OCI-LY3 (cell line): Measurements from ENCODE around the gene METTL1.

ENCODE experiments used
- EZH2phosphoT487 ChIP-seq: fragments of 200-600 bp; shearing (Covaris generic); IDR thresholded peaks from 2 replicates; pipeline ENCODE4 v1.6.1; 2018; ENCODE audit warnings: antibody characterized with exemption, mixed run types, low read depth
- TF ChIP-seq, protein P1 (sequence below): fragments of 200-600, 300-600 bp; sonication (generic); IDR thresholded peaks from 2 replicates; pipeline ENCODE4 v1.5.1; 2014; ENCODE audit warnings: antibody characterized with exemption, low read length, low read depth

DNA sequence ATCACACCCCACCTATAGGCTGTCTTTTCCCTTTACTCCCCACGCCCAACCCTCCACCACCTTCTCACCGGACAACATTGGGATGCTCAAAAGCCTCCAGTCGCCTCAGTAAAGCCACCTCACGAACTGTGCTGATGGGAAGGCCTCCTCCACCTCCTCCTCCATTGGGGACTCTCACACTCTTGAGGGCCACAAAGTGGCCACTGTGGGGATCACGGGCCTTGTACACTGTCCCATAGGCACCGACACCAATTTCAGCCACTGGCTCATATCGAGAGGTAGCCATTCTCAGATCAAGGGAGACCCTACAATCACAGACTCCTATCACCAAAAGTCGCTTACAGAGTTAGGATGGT is 20.5 kb downstream of the METTL1 start:
- TF ChIP-seq, protein P1, sequence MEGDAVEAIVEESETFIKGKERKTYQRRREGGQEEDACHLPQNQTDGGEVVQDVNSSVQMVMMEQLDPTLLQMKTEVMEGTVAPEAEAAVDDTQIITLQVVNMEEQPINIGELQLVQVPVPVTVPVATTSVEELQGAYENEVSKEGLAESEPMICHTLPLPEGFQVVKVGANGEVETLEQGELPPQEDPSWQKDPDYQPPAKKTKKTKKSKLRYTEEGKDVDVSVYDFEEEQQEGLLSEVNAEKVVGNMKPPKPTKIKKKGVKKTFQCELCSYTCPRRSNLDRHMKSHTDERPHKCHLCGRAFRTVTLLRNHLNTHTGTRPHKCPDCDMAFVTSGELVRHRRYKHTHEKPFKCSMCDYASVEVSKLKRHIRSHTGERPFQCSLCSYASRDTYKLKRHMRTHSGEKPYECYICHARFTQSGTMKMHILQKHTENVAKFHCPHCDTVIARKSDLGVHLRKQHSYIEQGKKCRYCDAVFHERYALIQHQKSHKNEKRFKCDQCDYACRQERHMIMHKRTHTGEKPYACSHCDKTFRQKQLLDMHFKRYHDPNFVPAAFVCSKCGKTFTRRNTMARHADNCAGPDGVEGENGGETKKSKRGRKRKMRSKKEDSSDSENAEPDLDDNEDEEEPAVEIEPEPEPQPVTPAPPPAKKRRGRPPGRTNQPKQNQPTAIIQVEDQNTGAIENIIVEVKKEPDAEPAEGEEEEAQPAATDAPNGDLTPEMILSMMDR = no peak
- TF ChIP-seq EZH2phosphoT487 = no peak
